ENCODE results near the gene MKI67. TPM values are rescaled to one million over a fixed set of nuclear protein-coding genes. Genes with fewer than 3 reads are reported as not detected.

Gene MKI67
- total RNA-seq, 1 experiment from 2014 or later: 111 TPM

GRCh38 chr10:128059982-128060293, 66.3 kb downstream of the MKI67 start:
- no peak overlapping the region for H3K4me3 ChIP-seq (ENCODE audit: low read depth, low read length)
- no peaks in the 10 kb centered on the region for H3K27me3 ChIP-seq (replicated peaks; ENCODE audit: control insufficient read depth, insufficient read depth, low read length)
- BruUV-seq (replicated peaks): no TSS peak
- ChIA-PET POLR2A (no interaction called here), CTCF (no interaction called here)
- H3K9me3 ChIP-seq: no peaks in the 10 kb centered on the region
- Mint-ChIP-seq H3K27ac (ENCODE audit: unreplicated experiment) (no peak overlapping the region), H3K4me3 (ENCODE audit: unreplicated experiment) (no peak overlapping the region), H3K27me3 (ENCODE audit: insufficient read depth, unreplicated experiment) (peaks cover 3% of the 10 kb centered on the region), H3K4me1 (ENCODE audit: low read depth, unreplicated experiment) (no peaks in the 10 kb centered on the region), H3K9me3 (ENCODE audit: unreplicated experiment) (no peaks in the 10 kb centered on the region), H3K36me3 (ENCODE audit: insufficient read depth, unreplicated experiment) (no peaks in the 10 kb centered on the region)
- H3K4me1 ChIP-seq: no peaks in the 10 kb centered on the region
- no peaks in the 10 kb centered on the region for H3K36me3 ChIP-seq (ENCODE audit: control insufficient read depth, insufficient read depth, low read length)
- intact Hi-C loops (cut with micrococcal nuclease; ENCODE audit: unreplicated experiment): no loop called here
- no peak for DNase-seq
- TF ChIP-seq CTCF (IDR thresholded peaks at IDR 0.05; ENCODE audit: insufficient read depth in 1 of 2, low read depth in 1 of 2, low read length in 1 of 2, severe bottlenecking in 1 of 2, unreplicated experiment in 1 of 2): no peak

- no peak overlapping the region for H3K27ac Mint-ChIP-seq (ENCODE audit: unreplicated experiment)
- no peaks in the 10 kb centered on the region for H3K9me3 Mint-ChIP-seq (ENCODE audit: unreplicated experiment)
- no peaks in the 10 kb centered on the region for H3K9me3 ChIP-seq
- no peaks in the 10 kb centered on the region for H3K4me1 Mint-ChIP-seq (ENCODE audit: low read depth, unreplicated experiment)
- no peak overlapping the region for H3K4me3 ChIP-seq (ENCODE audit: low read depth, low read length)
- H3K36me3 Mint-ChIP-seq (ENCODE audit: insufficient read depth, unreplicated experiment): no peaks in the 10 kb centered on the region
- no peak overlapping the region for H3K4me3 Mint-ChIP-seq (ENCODE audit: unreplicated experiment)
- no peaks in the 10 kb centered on the region for H3K27me3 ChIP-seq (replicated peaks; ENCODE audit: control insufficient read depth, insufficient read depth, low read length)
- peak in 1 of 2 experiments; percentile 16 for DNase-seq
- peaks cover 3% of the 10 kb centered on the region for H3K27me3 Mint-ChIP-seq (ENCODE audit: insufficient read depth, unreplicated experiment)
- ChIA-PET POLR2A (no interaction called here), CTCF (no interaction called here)
- no peaks in the 10 kb centered on the region for H3K4me1 ChIP-seq
- intact Hi-C loops (cut with micrococcal nuclease; ENCODE audit: unreplicated experiment): no loop called here
- H3K36me3 ChIP-seq (ENCODE audit: control insufficient read depth, insufficient read depth, low read length): no peaks in the 10 kb centered on the region
- no TSS peak for BruUV-seq (replicated peaks)
- no peak for TF ChIP-seq CTCF (IDR thresholded peaks at IDR 0.05; ENCODE audit: insufficient read depth in 1 of 2, low read depth in 1 of 2, low read length in 1 of 2, severe bottlenecking in 1 of 2, unreplicated experiment in 1 of 2)
These were observed 66.8 kb downstream of the MKI67 start for GRCh38 chr10:128059266-128059981.

- no peak for TF ChIP-seq CTCF (IDR thresholded peaks at IDR 0.05; ENCODE audit: insufficient read depth in 1 of 2, low read depth in 1 of 2, low read length in 1 of 2, severe bottlenecking in 1 of 2, unreplicated experiment in 1 of 2)
- ChIA-PET CTCF (no interaction called here), POLR2A (no interaction called here)
- Histone ChIP-seq H3K4me1 (no peaks in the 10 kb centered on the region), H3K4me3 (ENCODE audit: low read depth, low read length) (no peak overlapping the region), H3K36me3 (ENCODE audit: control insufficient read depth, insufficient read depth, low read length) (no peaks in the 10 kb centered on the region), H3K27me3 (replicated peaks; ENCODE audit: control insufficient read depth, insufficient read depth, low read length) (no peaks in the 10 kb centered on the region), H3K9me3 (no peaks in the 10 kb centered on the region)
- intact Hi-C loops (cut with micrococcal nuclease; ENCODE audit: unreplicated experiment): no loop called here
- peak in 1 of 2 experiments; percentile 14 for DNase-seq
- no peak overlapping the region for H3K4me3 Mint-ChIP-seq (ENCODE audit: unreplicated experiment)
- no peaks in the 10 kb centered on the region for H3K9me3 Mint-ChIP-seq (ENCODE audit: unreplicated experiment)
- no peaks in the 10 kb centered on the region for H3K4me1 Mint-ChIP-seq (ENCODE audit: low read depth, unreplicated experiment)
- BruUV-seq (replicated peaks): no TSS peak
- no peaks in the 10 kb centered on the region for H3K36me3 Mint-ChIP-seq (ENCODE audit: insufficient read depth, unreplicated experiment)
- no peak overlapping the region for H3K27ac Mint-ChIP-seq (ENCODE audit: unreplicated experiment)
- H3K27me3 Mint-ChIP-seq (ENCODE audit: insufficient read depth, unreplicated experiment): peaks cover 3% of the 10 kb centered on the region
These were observed 67.5 kb downstream of the MKI67 start for GRCh38 chr10:128058750-128059134.

Data from Caco-2 (cell line).